ENCODE results near the gene RAD52.

RAD52 gene

GRCh38 chr12:880656-881055 lies 68.8 kb downstream of the RAD52 start:
- no peak for TF ChIP-seq CTCF (IDR thresholded peaks at IDR 0.05; ENCODE audit: insufficient read depth, low read length, poor library complexity, severe bottlenecking)
- H3K36me3 ChIP-seq (ENCODE audit: control insufficient read depth, insufficient read depth, low read length), result peaks cover 24% of the 10 kb centered on the region

GRCh38 chr12:879641-880040 lies 69.9 kb downstream of the RAD52 start:
- H3K27me3 ChIP-seq (replicated peaks; ENCODE audit: control insufficient read depth, insufficient read depth, low read length), result no peaks in the 10 kb centered on the region
- H3K36me3 ChIP-seq (ENCODE audit: control insufficient read depth, insufficient read depth, low read length), result peaks cover 15% of the 10 kb centered on the region
- no peak overlapping the region for H3K4me3 ChIP-seq (replicated peaks; ENCODE audit: low read depth, low read length)
- no peak for TF ChIP-seq CTCF (IDR thresholded peaks at IDR 0.05; ENCODE audit: insufficient read depth, low read length, poor library complexity, severe bottlenecking)
- DNase-seq (ENCODE audit: extremely low read depth, insufficient read length), result no peak

More at GRCh38 chr12:880656-881055, 68.8 kb downstream of the RAD52 start:
- Histone ChIP-seq H3K4me3 (replicated peaks; ENCODE audit: low read depth, low read length) (no peak overlapping the region), H3K27me3 (replicated peaks; ENCODE audit: control insufficient read depth, insufficient read depth, low read length) (no peaks in the 10 kb centered on the region)
- no peak for DNase-seq (ENCODE audit: extremely low read depth, insufficient read length)

GRCh38 chr12:873954-874353 lies 75.5 kb downstream of the RAD52 start:
- H3K36me3 ChIP-seq (ENCODE audit: control insufficient read depth, insufficient read depth, low read length), result peaks cover 1% of the 10 kb centered on the region
- no peak overlapping the region for H3K4me3 ChIP-seq (replicated peaks; ENCODE audit: low read depth, low read length)
- DNase-seq (ENCODE audit: extremely low read depth, insufficient read length), result no peak
- no peak for TF ChIP-seq CTCF (IDR thresholded peaks at IDR 0.05; ENCODE audit: insufficient read depth, low read length, poor library complexity, severe bottlenecking)
- no peaks in the 10 kb centered on the region for H3K27me3 ChIP-seq (replicated peaks; ENCODE audit: control insufficient read depth, insufficient read depth, low read length)

- no peak for TF ChIP-seq CTCF (IDR thresholded peaks at IDR 0.05; ENCODE audit: insufficient read depth, low read length, poor library complexity, severe bottlenecking)
- H3K4me3 ChIP-seq (replicated peaks; ENCODE audit: low read depth, low read length), result no peak overlapping the region
- H3K27me3 ChIP-seq (replicated peaks; ENCODE audit: control insufficient read depth, insufficient read depth, low read length), result no peaks in the 10 kb centered on the region
- no peak for DNase-seq (ENCODE audit: extremely low read depth, insufficient read length)
- peaks cover 8% of the 10 kb centered on the region for H3K36me3 ChIP-seq (ENCODE audit: control insufficient read depth, insufficient read depth, low read length)
Observed at GRCh38 chr12:870378-870777, 79.1 kb downstream of the RAD52 start.

DNA sequence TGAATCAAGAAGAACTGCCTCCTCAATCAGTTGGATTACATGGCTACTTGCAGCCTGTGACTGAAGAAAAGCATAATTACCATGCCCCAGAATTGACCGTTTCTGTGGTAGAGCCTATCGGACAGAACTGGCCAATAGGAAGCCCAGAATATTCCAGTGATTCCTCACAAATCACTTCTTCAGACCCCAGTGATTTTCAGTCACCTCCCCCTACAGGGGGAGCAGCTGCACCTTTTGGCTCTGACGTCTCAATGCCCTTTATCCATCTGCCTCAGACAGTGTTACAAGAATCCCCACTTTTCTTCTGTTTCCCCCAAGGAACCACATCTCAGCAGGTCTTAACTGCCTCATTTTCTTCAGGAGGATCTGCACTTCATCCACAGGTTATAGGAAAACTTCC lies 80.8 kb downstream of the RAD52 start:
- Histone ChIP-seq H3K27me3 (replicated peaks; ENCODE audit: control insufficient read depth, insufficient read depth, low read length) (no peaks in the 10 kb centered on the region), H3K4me3 (replicated peaks; ENCODE audit: low read depth, low read length) (no peak overlapping the region), H3K36me3 (ENCODE audit: control insufficient read depth, insufficient read depth, low read length) (peaks cover 8% of the 10 kb centered on the region)
- DNase-seq (ENCODE audit: extremely low read depth, insufficient read length), result no peak
- TF ChIP-seq CTCF (IDR thresholded peaks at IDR 0.05; ENCODE audit: insufficient read depth, low read length, poor library complexity, severe bottlenecking), result peak; percentile 24

DNA sequence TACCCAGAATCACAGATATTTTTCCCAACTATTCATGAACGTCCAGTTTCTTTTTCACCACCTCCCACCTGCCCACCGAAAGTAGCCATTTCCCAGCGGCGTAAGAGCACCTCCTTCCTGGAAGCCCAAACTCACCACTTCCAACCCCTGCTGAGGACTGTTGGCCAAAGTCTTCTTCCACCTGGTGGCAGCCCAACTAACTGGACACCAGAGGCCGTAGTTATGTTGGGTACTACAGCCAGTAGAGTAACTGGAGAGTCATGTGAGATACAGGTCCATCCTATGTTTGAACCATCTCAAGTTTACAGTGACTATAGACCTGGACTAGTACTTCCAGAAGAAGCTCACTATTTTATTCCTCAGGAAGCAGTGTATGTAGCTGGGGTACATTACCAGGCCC lies 81.6 kb downstream of the RAD52 start:
- Histone ChIP-seq H3K4me3 (replicated peaks; ENCODE audit: low read depth, low read length) (no peak overlapping the region), H3K36me3 (ENCODE audit: control insufficient read depth, insufficient read depth, low read length) (peaks cover 8% of the 10 kb centered on the region), H3K27me3 (replicated peaks; ENCODE audit: control insufficient read depth, insufficient read depth, low read length) (no peaks in the 10 kb centered on the region)
- DNase-seq (ENCODE audit: extremely low read depth, insufficient read length), result no peak
- TF ChIP-seq CTCF (IDR thresholded peaks at IDR 0.05; ENCODE audit: insufficient read depth, low read length, poor library complexity, severe bottlenecking), result no peak

Data from GM06990 (cell line).